Upper lobe of left lung (tissue), 6 donors: Measurements from ENCODE around the gene DLGAP1. TPM values are rescaled to one million over a fixed set of nuclear protein-coding genes. Genes with fewer than 3 reads are reported as not detected.

Source experiments
- ATAC-seq, 2 donors: fragments of 200-7000 bp; cut with Tn5 transposase; one replicate each; pipeline ENCODE4 v1.9.1; 2022; ENCODE audit warnings: mild to moderate bottlenecking in 2 of 2, moderate library complexity in 2 of 2; ENCODE audit not compliant: low FRiP score in 2 of 2
- DNase-seq, 2 donors: peaks; one replicate each; pipeline ENCODE4 v3.0.0-alpha.2; 2019 to 2020
- H3K27ac ChIP-seq, 4 donors: fragments of 200-600 bp; sonication (generic); one replicate each; pipeline ENCODE4 v1.5.1; 2016 to 2019
- H3K27me3 ChIP-seq, 4 donors: fragments of 200-600 bp; sonication (generic); one replicate each; pipeline ENCODE4 v1.5.1; 2017 to 2019
- H3K36me3 ChIP-seq, 4 donors: fragments of 200-600 bp; sonication (generic); one replicate each; pipeline ENCODE4 v1.5.1; 2016 to 2019
- H3K4me1 ChIP-seq, 4 donors: fragments of 200-600 bp; sonication (generic); one replicate each; pipeline ENCODE4 v1.5.1; 2018 to 2019
- H3K4me3 ChIP-seq, 4 donors: fragments of 200-600 bp; sonication (generic); one replicate each; pipeline ENCODE4 v1.5.1; 2017 to 2019; ENCODE audit warnings: mild to moderate bottlenecking in 2 of 4, moderate library complexity in 1 of 4
- H3K9me3 ChIP-seq, 4 donors: fragments of 200-600 bp; sonication (generic); one replicate each; pipeline ENCODE4 v1.5.1; 2018 to 2019
- CTCF ChIP-seq, 6 experiments: fragments of 450-650 bp in 4 of 6; fragments of 200-600 bp in 2 of 6; sonication (generic) in 2 of 6; IDR thresholded peaks; one replicate each; pipeline ENCODE4 v1.5.1; 2016 to 2019; ENCODE audit warnings: antibody characterized with exemption in 6 of 6
- EP300 ChIP-seq, 4 donors: sonication (generic); formaldehyde crosslinking; IDR thresholded peaks; one replicate each; pipeline ENCODE4 v1.5.1; 2017; ENCODE audit warnings: antibody characterized with exemption in 4 of 4, control low read depth in 2 of 4
- POLR2A ChIP-seq, 4 donors: fragments of 450-650 bp; IDR thresholded peaks; one replicate each; pipeline ENCODE4 v1.5.1; 2016 to 2017; ENCODE audit warnings: antibody characterized with exemption in 4 of 4, mild to moderate bottlenecking in 2 of 4
- POLR2AphosphoS5 ChIP-seq, 2 donors: sonication (generic); formaldehyde crosslinking; IDR thresholded peaks; one replicate each; pipeline ENCODE4 v1.5.1; 2017; ENCODE audit warnings: antibody characterized with exemption in 2 of 2
- WGBS, 2 donors: methylation state at CpG; one replicate each; pipeline ENCODE4 v1.1.5; 2017 to 2018; 5-methylcytosine and 5-hydroxymethylcytosine counted together
- total RNA-seq, 6 donors: library from RNA; depleted of rRNA in 4 of 6; stranded (reverse); fragments of >200 nt in 4 of 6; gene quantifications; one replicate each; pipeline versions ENCODE4 v1.1.0 to v1.2.1, GENCODE V29; 2016 to 2021
- donor health status: DM: no; HTN: no; CAD: no; lungs with moderate emphysema.
- donor health status: DM: no; HTN: yes; CAD: no; lungs with severe emphysema.

The DLGAP1 gene
- total RNA-seq, 6 donors from 2014 or later = 2.1 to 4.6 (median 3.6) TPM

GRCh38 chr18:4237664-4238041, 217.5 kb downstream of the DLGAP1 start:
- Histone ChIP-seq H3K4me3 (no peak overlapping the region), H3K4me1 (no peaks in the 10 kb centered on the region), H3K27ac (no peak overlapping the region), H3K9me3 (no peaks in the 10 kb centered on the region), H3K36me3 (no peaks in the 10 kb centered on the region), H3K27me3 (no peaks in the 10 kb centered on the region)
- ATAC-seq (no peak), DNase-seq (no peak)
- TF ChIP-seq POLR2A (IDR thresholded peaks at IDR 0.05) = no peak
- no peak for TF ChIP-seq POLR2AphosphoS5 (IDR thresholded peaks at IDR 0.05)
- TF ChIP-seq EP300 (IDR thresholded peaks at IDR 0.05) = no peak
- no peak for TF ChIP-seq CTCF (IDR thresholded peaks at IDR 0.05)
- WGBS, 2 donors = 89 to 96% methylated on average over 2 of the region's 2 CpGs

GRCh38 chr18:4236940-4237663, 218.0 kb downstream of the DLGAP1 start:
- Histone ChIP-seq H3K27ac (no peak overlapping the region), H3K27me3 (no peaks in the 10 kb centered on the region), H3K36me3 (no peaks in the 10 kb centered on the region), H3K4me3 (no peak overlapping the region), H3K9me3 (no peaks in the 10 kb centered on the region), H3K4me1 (no peaks in the 10 kb centered on the region)
- ATAC-seq (no peak), DNase-seq (no peak)
- TF ChIP-seq POLR2A (IDR thresholded peaks at IDR 0.05) (no peak), POLR2AphosphoS5 (IDR thresholded peaks at IDR 0.05) (no peak), EP300 (IDR thresholded peaks at IDR 0.05) (no peak), CTCF (IDR thresholded peaks at IDR 0.05) (no peak)
- WGBS, 2 donors = 55 to 64% methylated on average over 11 of the region's 11 CpGs

DNA sequence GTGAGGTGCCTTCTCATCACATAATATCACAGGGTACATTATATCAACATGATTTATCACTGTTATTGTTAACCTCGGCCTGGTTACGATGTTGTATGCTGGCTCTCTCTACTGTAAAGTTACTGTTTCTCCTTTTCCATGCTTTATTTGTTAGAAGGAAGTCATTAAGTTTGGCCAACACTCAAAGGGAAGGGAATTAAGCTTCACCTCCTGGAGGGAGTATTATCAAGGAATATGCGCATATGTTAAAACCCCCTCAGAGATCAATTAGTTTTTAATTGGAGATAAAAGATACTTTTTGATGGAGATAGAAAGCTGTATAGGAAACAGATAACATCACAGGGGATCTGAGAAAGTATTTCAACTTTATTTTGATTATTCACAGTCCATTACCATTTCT, 221.6 kb downstream of the DLGAP1 start:
- Histone ChIP-seq H3K27ac (no peak overlapping the region), H3K36me3 (no peaks in the 10 kb centered on the region), H3K27me3 (no peaks in the 10 kb centered on the region), H3K9me3 (peaks cover 0 to 5% (median 0%) of the 10 kb centered on the region in 4 donors), H3K4me1 (no peaks in the 10 kb centered on the region), H3K4me3 (no peak overlapping the region)
- TF ChIP-seq POLR2AphosphoS5 (IDR thresholded peaks at IDR 0.05) = no peak
- no peak for TF ChIP-seq CTCF (IDR thresholded peaks at IDR 0.05)
- TF ChIP-seq EP300 (IDR thresholded peaks at IDR 0.05) = no peak
- no peak for TF ChIP-seq POLR2A (IDR thresholded peaks at IDR 0.05)
- ATAC-seq = no peak
- DNase-seq = no peak
- 27 to 30% methylated on average over 3 of the region's 3 CpGs for WGBS, 2 donors

- 23 to 52% methylated on average over 2 of the region's 2 CpGs for WGBS, 2 donors
- ATAC-seq = no peak
Measured at GRCh38 chr18:4232656-4233055, 222.5 kb downstream of the DLGAP1 start.

More at GRCh38 chr18:4232656-4233055, 222.5 kb downstream of the DLGAP1 start:
- H3K36me3 ChIP-seq = no peaks in the 10 kb centered on the region
- H3K4me1 ChIP-seq = no peaks in the 10 kb centered on the region
- no peak for DNase-seq
- no peak overlapping the region for H3K27ac ChIP-seq
- no peaks in the 10 kb centered on the region for H3K27me3 ChIP-seq
- peaks cover 0 to 5% (median 0%) of the 10 kb centered on the region in 4 donors for H3K9me3 ChIP-seq
- H3K4me3 ChIP-seq = no peak overlapping the region
- TF ChIP-seq CTCF (IDR thresholded peaks at IDR 0.05) (no peak), EP300 (IDR thresholded peaks at IDR 0.05) (no peak), POLR2AphosphoS5 (IDR thresholded peaks at IDR 0.05) (no peak), POLR2A (IDR thresholded peaks at IDR 0.05) (no peak)
